ENCODE results near the gene KRTAP5-4.
"Not testable (repeated sequence)": the region's sequence is repeated elsewhere in the genome, so short reads cannot be mapped to it uniquely, and the experiment has no call there.

The KRTAP5-4 gene

DNA sequence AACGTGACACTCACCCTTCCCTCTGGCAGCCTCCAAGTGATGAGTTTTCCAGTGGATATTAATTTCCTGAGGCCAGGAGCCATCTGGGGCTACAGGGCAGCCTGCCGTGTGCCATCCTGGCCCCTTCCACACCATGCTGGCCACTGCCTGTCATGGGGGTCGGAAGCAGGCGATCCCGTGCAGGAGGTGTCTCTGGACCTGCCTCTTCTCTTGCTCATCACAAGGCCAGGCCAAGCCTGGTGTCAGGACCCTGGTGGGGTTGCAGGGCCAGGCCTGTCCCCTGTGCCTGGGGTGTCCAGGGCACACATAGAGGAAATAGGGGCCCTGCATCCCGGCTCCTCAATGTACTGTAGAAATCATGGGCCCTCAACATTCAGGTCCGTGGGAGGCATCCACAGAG is 17.2 kb downstream of the KRTAP5-4 start:
- no peak for DNase-seq (ENCODE audit: extremely low read depth in 1 of 2, low read depth in 1 of 2)

- DNase-seq (ENCODE audit: extremely low read depth in 1 of 2, low read depth in 1 of 2): no peak
These were observed 17.8 kb downstream of the KRTAP5-4 start for GRCh38 chr11:1604181-1604580.

GRCh38 chr11:1603629-1604028 is 18.3 kb downstream of the KRTAP5-4 start:
- no peak for DNase-seq (ENCODE audit: extremely low read depth in 1 of 2, low read depth in 1 of 2)

DNA sequence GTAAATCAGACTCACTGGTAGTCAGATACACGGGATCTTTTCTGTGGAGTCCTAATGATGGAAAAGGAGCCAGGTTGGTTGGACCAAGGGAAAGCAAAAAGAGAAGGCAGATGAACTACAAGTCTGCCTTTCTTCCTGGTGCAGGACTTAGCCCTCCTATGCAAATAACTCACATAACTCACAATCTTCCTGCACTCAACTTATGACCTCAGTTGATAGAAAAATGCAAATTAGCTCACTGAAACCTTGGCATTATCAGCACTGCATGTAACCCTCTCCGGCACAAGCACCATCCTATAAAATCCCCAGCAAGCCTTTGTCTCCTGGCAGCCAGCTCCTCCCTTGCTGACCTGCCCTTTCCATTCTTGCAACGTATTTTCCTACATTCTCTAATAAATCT is 20.3 kb downstream of the KRTAP5-4 start:
- not testable (repeated sequence) for DNase-seq (ENCODE audit: extremely low read depth in 1 of 2, low read depth in 1 of 2)

- DNase-seq (ENCODE audit: extremely low read depth in 1 of 2, low read depth in 1 of 2): no peak
These were observed 21.3 kb downstream of the KRTAP5-4 start for GRCh38 chr11:1600626-1601025.

GRCh38 chr11:1598816-1599215 is 23.1 kb downstream of the KRTAP5-4 start:
- no peak for DNase-seq (ENCODE audit: extremely low read depth in 1 of 2, low read depth in 1 of 2)

DNA sequence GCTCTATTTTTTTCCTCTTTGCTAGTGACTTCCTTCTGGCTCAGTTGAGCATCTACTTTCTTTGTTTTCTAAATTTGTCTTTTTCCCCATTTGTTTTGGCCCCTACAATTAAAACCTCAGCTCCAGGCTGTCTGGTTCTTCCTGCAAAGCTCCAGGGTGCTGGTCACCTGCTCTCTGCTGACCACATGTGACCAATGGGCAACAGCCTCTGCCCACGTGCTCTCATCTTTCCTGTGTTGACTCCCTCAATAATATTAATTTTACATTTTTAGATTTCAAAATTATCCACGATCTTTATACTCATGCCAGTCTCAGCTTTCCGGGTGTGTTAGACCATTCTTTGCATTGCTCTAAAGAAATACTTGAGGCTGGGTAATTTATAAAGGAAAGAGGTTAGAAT is 23.5 kb downstream of the KRTAP5-4 start:
- not testable (repeated sequence) for DNase-seq (ENCODE audit: extremely low read depth in 1 of 2, low read depth in 1 of 2)

GRCh38 chr11:1597994-1598380 is 24.0 kb downstream of the KRTAP5-4 start, which contains the start of gene KRTAP5-2:
TSS of gene KRTAP5-2 (minus strand) at chr11:1598294. CDS start at chr11:1598250, 44 bp downstream.
- DNase-seq (ENCODE audit: extremely low read depth in 1 of 2, low read depth in 1 of 2): no peak

DNA sequence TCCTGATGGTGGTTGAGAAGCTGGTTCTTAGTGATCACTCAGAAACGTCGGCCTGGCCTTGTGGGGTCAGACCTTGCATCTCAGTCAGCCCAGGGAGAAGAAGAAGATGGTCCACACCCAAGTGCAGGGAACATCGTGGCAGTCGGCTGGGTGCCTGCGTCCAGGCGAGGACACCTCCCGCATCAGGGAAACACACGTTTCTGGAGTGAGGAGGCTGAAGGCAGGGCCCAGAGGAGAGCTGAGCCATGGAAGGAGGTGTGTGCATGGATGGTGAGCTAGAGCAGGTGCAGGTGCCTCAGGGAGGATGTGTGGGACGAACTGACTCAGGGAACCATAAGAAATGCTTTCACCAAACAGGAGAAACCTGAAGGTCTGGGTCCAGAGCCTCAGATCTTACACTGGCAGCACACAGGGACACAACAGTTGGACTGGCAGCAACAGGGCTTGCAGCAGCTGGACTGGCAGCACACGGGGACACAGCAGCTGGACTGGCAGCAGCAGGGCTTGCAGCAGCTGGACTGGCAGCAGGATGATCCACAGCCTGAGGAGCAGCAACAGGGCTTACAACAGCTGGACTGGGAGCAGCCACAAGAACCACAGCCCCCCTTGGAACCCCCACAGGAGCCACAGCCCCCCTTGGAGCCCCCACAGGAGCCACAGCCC is 24.5 kb downstream of the KRTAP5-4 start:
- no peak for DNase-seq (ENCODE audit: extremely low read depth in 1 of 2, low read depth in 1 of 2)

DNA sequence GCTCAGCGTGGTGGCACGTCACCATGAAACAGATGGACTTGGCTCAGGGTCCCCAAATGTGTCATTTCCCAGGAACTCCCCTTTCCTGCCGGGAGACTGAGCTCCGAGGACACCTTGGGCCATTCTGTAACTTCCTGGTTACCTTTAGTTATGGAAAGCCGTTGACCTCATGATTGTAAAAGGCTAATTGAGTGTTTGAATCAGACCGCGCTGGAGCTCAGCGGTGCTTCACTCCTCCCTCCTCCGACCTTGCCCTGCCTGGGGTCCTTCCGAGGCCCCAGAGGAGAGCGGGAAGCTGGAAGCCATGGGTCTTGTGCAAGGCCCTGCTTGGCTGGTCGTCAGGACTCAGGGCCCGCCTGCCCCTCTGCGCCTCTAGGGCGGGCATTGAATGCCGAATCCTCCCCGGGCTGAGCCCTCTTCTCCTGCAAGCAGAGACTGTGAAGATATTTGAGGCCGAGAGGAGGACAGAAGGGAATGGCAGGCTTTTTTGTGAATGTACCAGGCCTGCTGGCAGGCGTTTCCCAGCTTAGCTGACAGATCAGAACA is 25.3 kb downstream of the KRTAP5-4 start:
- not testable (repeated sequence) for DNase-seq (ENCODE audit: extremely low read depth in 1 of 2, low read depth in 1 of 2)

DNA sequence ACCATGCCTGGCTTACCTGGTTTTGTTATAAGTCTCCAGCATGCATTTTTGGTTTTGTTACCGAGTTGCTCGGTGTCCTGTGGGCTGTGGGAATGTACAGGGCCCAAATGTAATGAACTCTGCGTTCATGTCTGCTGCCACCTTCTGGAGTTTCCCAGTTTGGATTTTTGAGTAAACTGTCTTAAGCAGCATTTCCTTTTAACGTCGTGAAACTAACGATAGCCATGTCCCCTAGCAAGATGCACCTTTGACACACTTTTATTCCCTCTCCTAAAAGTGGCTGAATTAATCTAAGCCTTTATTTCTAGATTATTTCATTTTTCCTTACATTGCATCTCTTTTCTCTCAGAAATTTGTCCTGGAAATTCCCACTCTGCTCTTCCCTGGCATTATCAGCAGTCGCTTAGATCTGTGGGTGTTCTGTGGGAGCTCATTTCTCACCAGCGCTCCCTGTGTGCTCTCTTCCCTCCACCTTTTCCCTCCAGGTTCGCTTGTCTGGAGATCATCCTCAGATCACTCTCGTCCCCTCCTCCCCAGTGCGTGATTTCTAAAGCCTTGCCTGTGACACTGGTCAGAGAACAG is 25.9 kb downstream of the KRTAP5-4 start:
- not testable (repeated sequence) for DNase-seq (ENCODE audit: extremely low read depth in 1 of 2, low read depth in 1 of 2)

DNA sequence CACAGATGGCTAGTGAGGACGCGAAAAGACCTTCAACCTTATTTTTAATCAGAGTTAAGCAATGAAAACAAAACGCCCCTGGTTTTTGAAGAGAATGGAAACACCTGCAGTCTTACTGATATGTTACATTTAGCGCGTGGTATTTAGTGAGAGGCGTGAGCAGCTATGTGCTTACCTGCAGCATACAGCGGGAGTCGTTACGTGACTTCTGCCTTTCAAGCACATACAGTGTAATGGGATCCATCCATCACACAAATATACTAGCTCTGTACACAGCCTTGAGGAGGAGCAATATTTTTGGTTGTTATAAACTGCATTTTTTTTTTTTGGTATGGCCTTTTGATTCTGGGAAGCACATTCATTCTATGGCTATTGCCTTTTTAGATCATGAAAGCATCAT is 29.3 kb downstream of the KRTAP5-4 start:
- no peak for DNase-seq (ENCODE audit: extremely low read depth in 1 of 2, low read depth in 1 of 2)

DNA sequence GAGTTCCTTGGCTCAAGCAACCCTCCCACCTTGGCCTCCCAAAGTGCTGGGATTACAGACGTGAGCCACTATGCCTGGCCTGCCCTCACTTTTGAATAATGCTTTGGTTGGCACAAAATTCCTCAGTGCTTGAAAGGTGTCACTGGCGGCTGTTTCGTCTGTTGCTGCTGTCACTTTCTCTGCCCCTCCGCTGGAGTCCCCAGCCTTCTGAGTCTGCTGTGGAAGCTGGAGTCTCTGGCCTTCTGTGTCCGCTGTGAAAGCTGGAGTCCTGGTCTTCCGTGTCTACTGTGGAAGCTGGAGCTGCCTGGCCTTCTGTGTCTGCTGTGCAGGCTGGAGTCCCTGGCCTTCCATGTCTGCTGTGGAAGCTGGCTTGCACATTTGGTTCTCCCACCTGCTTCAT is 31.9 kb downstream of the KRTAP5-4 start:
- no peak for DNase-seq (ENCODE audit: extremely low read depth in 1 of 2, low read depth in 1 of 2)

GRCh38 chr11:1589191-1589963 is 32.6 kb downstream of the KRTAP5-4 start:
- DNase-seq (ENCODE audit: extremely low read depth in 1 of 2, low read depth in 1 of 2): not testable (repeated sequence)

DNA sequence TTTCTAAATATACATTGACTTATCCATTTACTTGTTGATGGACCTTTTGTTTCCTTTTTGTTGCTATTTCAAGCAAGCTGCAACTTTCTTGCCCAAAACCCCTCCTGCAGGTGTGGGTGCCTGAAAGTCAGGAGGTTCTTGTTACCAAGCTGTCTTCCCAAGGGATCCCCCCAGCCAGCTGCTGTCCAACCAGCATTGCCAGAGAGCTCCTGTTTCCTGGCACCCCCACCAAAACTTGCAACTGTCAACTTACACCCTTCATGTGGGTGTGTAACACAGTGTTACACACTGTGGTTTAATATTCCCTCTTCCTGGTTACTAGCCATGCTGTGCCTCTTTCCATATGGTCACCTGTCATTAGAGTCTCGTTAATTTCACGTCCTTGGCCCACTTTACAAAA is 35.2 kb downstream of the KRTAP5-4 start:
- DNase-seq (ENCODE audit: extremely low read depth in 1 of 2, low read depth in 1 of 2): no peak

GRCh38 chr11:1584661-1585370 is 37.1 kb downstream of the KRTAP5-4 start, which contains the start of gene KRTAP5-1:
TSS of gene KRTAP5-1 (minus strand) at chr11:1585283. CDS start at chr11:1585249, 34 bp downstream.
- not testable (repeated sequence) for DNase-seq (ENCODE audit: extremely low read depth in 1 of 2, low read depth in 1 of 2)

DNA sequence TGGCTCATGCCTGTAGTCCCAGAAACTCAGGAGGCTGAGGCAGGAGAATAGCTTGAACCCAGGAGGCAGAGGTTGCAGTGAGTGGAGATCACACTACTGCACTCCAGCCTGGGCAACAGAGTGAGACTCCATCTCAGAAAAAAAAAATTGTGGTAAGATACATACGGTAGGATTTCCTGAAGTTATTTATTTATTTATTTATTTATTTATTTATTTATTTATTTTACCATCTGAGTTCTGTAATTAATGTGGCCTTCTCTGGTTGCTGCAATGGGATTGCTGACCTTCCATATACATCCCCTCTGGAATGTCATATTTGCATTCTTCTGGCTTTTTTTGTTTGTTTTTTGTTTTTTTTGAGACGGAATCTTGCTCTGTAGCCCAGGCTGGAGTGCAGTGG is 39.0 kb downstream of the KRTAP5-4 start:
- not testable (repeated sequence) for DNase-seq (ENCODE audit: extremely low read depth in 1 of 2, low read depth in 1 of 2)

- no peak for DNase-seq (ENCODE audit: extremely low read depth in 1 of 2, low read depth in 1 of 2)
These were observed 40.0 kb downstream of the KRTAP5-4 start for GRCh38 chr11:1581976-1582375.

DNA sequence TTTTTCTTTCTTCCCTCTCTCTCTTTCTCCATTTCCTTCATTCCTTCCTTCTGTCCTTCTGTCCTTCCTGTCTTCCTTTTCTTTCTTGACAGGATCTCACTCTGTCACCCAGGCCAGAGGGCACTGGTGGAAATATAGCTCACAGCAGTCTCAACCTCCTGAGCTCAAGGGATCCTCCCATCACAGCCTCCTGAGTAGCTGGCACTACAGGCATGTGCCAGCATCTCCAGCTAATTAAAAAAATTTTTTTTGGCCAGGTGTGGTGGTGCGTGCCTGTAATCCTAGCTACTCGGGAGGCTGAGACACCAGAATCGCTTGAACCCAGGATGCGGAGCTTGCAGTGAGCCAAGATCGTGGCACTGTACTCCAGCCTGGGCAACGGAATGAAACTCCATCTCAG is 45.1 kb downstream of the KRTAP5-4 start:
- DNase-seq (ENCODE audit: extremely low read depth in 1 of 2, low read depth in 1 of 2): no peak

- DNase-seq (ENCODE audit: extremely low read depth in 1 of 2, low read depth in 1 of 2): not testable (repeated sequence)
These were observed 46.2 kb downstream of the KRTAP5-4 start for GRCh38 chr11:1575756-1576155.

DNA sequence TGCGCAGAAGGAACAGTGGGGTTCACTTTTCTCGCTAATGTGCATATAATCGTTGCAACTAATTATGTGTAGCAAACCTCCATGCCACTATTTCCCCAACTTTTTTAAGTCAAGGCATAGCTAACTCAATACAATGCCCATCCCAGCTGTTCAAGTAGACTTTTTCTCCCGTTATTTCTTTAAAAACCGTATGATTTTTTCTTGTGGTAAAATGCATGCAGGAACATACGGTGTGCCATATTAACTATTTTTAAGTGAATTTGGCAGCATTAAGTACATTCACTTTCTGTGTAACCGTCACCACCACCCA is 47.0 kb downstream of the KRTAP5-4 start:
- DNase-seq (ENCODE audit: extremely low read depth in 1 of 2, low read depth in 1 of 2): no peak
